Heart left ventricle (tissue), 16 donors: ENCODE measurements around the gene KIF21B. TPM values are rescaled to one million over a fixed set of nuclear protein-coding genes. Genes with fewer than 3 reads are reported as not detected.

Experiments
- ATAC-seq, 4 donors: fragments of 200-7000 bp; cut with Tn5 transposase; one replicate each; pipeline ENCODE4 v1.9.1; 2020 to 2022; ENCODE audit warnings: moderate library complexity in 4 of 4, mild to moderate bottlenecking in 3 of 4, moderate number of reproducible peaks in 1 of 4
- DNase-seq, 5 donors: peaks; one replicate each; pipeline ENCODE4 v3.0.0-alpha.2; 2020
- H3K27ac ChIP-seq, 12 donors: fragments of 200-600 bp; sonication (generic) in 4 of 12; one replicate each; pipeline versions ENCODE4 v1.5.0 to v1.8.0; 2016 to 2022; ENCODE audit warnings: mild to moderate bottlenecking in 2 of 12
- H3K27me3 ChIP-seq, 9 donors: fragments of 200-600 bp; sonication (generic) in 2 of 9; one replicate each; pipeline versions ENCODE4 v1.5.1 to v1.8.0; 2016 to 2022; ENCODE audit warnings: mild to moderate bottlenecking in 3 of 9
- H3K36me3 ChIP-seq, 9 donors: fragments of 200-600 bp; sonication (generic) in 2 of 9; one replicate each; pipeline versions ENCODE4 v1.5.0 to v1.8.0; 2018 to 2022; ENCODE audit warnings: mild to moderate bottlenecking in 2 of 9
- H3K4me1 ChIP-seq, 12 donors: fragments of 200-600 bp; sonication (generic) in 4 of 12; one replicate each; pipeline versions ENCODE4 v1.5.0 to v1.8.0; 2016 to 2022; ENCODE audit warnings: mild to moderate bottlenecking in 3 of 12
- H3K4me3 ChIP-seq, 12 donors: fragments of 200-600 bp; sonication (generic) in 4 of 12; one replicate each; pipeline versions ENCODE4 v1.5.0 to v1.8.0; 2017 to 2022; ENCODE audit warnings: mild to moderate bottlenecking in 9 of 12, moderate library complexity in 4 of 12
- H3K9me3 ChIP-seq, 12 donors: fragments of 200-600 bp; sonication (generic) in 4 of 12; one replicate each; pipeline versions ENCODE4 v1.5.0 to v1.8.0; 2016 to 2022; ENCODE audit warnings: mild to moderate bottlenecking in 1 of 12
- POLR2A ChIP-seq, 2 donors: fragments of 450-650 bp; IDR thresholded peaks; one replicate each; pipeline ENCODE4 v1.6.1; 2017; ENCODE audit warnings: antibody characterized with exemption in 2 of 2, mild to moderate bottlenecking in 2 of 2, moderate library complexity in 2 of 2
- WGBS, 4 donors: extraction: QIAGEN DNeasy Blood & Tissue Kit in 2 of 4; methylation state at CpG; one replicate each; pipeline versions ENCODE4 v1.1.5 to v1.1.7; 2013 to 2018; 5-methylcytosine and 5-hydroxymethylcytosine counted together
- intact Hi-C, 10 donors: fragments of 100-400 bp; cut with DNase I; formaldehyde crosslinking; loops; one replicate each; pipeline versions ENCODE4 v1.11.1 to v1.14.2; 2022
- polyA plus RNA-seq, 2 donors: library from polyadenylated mRNA; stranded (reverse); fragments of 200-250 nt; gene quantifications; one replicate each; pipeline ENCODE4 v1.2.3, GENCODE V29; 2013
- total RNA-seq, 9 donors: library from RNA; depleted of rRNA in 2 of 9; stranded (reverse); fragments of >200 nt in 2 of 9; fragmentation: NEBNext Ultra II Directional in 3 of 9; extraction: Animal tissue kit (Norgen Biotek cat#: 25700) in 3 of 9; gene quantifications; one replicate each; pipeline versions ENCODE4 v1.1.0 to v1.2.4, GENCODE V29; 2016 to 2023
- TF ChIP-seq, protein P1 (sequence below), 12 donors: fragments of 200-600 bp; sonication (generic) in 4 of 12; IDR thresholded peaks; one replicate each; pipeline versions ENCODE4 v1.5.0 to v1.8.0; 2018 to 2022; ENCODE audit warnings: antibody characterized with exemption in 12 of 12, mild to moderate bottlenecking in 5 of 12
- donor health status: ischemic (EF 13 %, LVEDD 7.1; RV severe dilation, severe dysfunction).
- donor health status: healthy with polysubstance abuse.
- donor health status: DM: no; HTN: yes; CAD: no.
- donor health status: DM: no; HTN: no; CAD: no.
- donor health status: ischemic (EF 25% LVEDD 6.9; RV normal size, moderate dysfunction).
- donor health status: ischemic (EF 25% LVEDD 5.7; RV mildly dilated, moderate dysfunction).
- donor health status: healthy.
- donor health status: DM: yes; HTN: yes; CAD: no.
- donor health status: ischemic (EF 35%, LVEDD 5.7; RV mildly dilated, moderate dysfunction).
- donor health status: nonischemic (EF 11% LVEDD 7.7; RV severe dilation, severe dysfunction).
- donor health status: DM: yes; HTN: yes; CAD: no.
- donor health status: PGD.
- donor health status: ischemic (EF 29% LVEDD 5.4; RV normal size, mild dysfunction).
- donor health status: nonischemic (EF 23%, LVEDD 6.1; RV moderate dilation, normal function).

Gene KIF21B
- total and polyA plus RNA-seq, 11 donors, result 0.21 to 3.6 (median 0.46) TPM

DNA sequence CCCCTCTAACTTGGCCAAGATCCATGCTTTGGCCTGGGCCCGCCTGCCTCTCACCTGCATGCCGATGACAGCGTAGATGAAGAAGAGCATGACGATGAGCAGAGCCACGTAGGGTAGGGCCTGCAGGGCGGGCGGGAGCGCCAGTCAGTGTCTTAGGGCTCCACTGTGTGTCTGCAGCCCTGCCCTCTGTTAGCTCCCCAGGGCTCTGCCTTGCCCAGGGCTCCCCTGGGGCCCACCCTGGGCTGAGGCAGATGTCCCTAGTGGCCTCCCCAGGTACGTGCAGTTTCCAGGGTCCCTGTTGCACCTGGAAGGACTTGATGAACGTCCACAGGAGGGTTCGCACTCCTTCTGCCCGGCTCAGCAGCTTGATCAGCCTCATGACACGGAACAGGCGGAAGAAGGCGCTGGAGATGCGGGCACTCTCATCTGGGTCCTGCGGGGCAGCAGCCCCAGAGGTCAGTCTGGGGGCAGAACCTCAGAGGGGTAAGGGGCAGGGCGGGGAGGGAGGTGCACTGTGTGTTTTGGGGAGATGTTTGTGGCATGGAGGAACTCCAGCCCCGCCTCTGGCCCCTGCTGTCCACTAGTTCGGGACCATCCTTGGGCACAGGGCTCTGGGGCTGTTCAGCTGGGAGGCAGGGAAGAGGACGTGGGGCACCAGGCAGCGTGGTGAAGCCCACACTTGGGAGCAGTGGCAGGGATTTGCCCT, 29.8 kb upstream of the KIF21B start:
- Histone ChIP-seq H3K4me1 (peaks cover 0 to 24% (median 9%) of the 10 kb centered on the region in 12 donors), H3K4me3 (no peak overlapping the region), H3K27me3 (peaks cover 0 to 4% (median 0%) of the 10 kb centered on the region in 9 donors), H3K36me3 (no peaks in the 10 kb centered on the region), H3K9me3 (no peaks in the 10 kb centered on the region), H3K27ac (no peak overlapping the region)
- 87 to 91% (median 89%) methylated on average over 14 to 22 of the region's 22 CpGs for WGBS, 4 donors
- intact Hi-C loops, result no loop called here
- TF ChIP-seq, protein P1, sequence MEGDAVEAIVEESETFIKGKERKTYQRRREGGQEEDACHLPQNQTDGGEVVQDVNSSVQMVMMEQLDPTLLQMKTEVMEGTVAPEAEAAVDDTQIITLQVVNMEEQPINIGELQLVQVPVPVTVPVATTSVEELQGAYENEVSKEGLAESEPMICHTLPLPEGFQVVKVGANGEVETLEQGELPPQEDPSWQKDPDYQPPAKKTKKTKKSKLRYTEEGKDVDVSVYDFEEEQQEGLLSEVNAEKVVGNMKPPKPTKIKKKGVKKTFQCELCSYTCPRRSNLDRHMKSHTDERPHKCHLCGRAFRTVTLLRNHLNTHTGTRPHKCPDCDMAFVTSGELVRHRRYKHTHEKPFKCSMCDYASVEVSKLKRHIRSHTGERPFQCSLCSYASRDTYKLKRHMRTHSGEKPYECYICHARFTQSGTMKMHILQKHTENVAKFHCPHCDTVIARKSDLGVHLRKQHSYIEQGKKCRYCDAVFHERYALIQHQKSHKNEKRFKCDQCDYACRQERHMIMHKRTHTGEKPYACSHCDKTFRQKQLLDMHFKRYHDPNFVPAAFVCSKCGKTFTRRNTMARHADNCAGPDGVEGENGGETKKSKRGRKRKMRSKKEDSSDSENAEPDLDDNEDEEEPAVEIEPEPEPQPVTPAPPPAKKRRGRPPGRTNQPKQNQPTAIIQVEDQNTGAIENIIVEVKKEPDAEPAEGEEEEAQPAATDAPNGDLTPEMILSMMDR (IDR thresholded peaks at IDR 0.05), result no peak
- no peak for TF ChIP-seq POLR2A (IDR thresholded peaks at IDR 0.05)
- DNase-seq (no peak), ATAC-seq (no peak)

DNA sequence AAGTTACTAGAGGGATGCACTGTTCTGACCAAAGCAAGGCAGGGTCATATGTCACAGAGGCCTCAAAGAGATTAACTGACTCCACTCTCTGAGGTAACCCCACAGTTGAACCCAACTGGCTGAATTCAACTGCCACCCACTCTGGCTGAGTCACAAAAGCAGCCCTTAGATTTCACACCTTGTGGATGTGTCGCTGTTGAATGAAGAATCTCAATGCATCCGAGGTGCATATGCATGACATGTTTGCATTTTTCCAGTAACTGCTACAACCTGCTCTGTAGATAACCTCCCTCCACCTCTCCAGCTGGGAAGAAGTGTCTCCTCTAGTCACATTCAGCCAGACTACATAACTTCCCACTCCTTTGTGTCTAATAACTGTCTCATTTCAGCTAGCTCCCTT, 27.9 kb upstream of the KIF21B start:
- H3K4me1 ChIP-seq, result peaks cover 0 to 21% (median 8%) of the 10 kb centered on the region in 12 donors
- 77 to 92% (median 91%) methylated on average over 2 of the region's 2 CpGs for WGBS, 4 donors
- no peak overlapping the region for H3K27ac ChIP-seq
- intact Hi-C loops, result no loop called here
- peaks cover 0 to 6% (median 0%) of the 10 kb centered on the region in 9 donors for H3K27me3 ChIP-seq
- no peaks in the 10 kb centered on the region for H3K9me3 ChIP-seq
- no peak for ATAC-seq
- DNase-seq, result no peak
- H3K4me3 ChIP-seq, result no peak overlapping the region
- H3K36me3 ChIP-seq, result no peaks in the 10 kb centered on the region
- TF ChIP-seq, protein P1 (IDR thresholded peaks at IDR 0.05), result no peak

DNA sequence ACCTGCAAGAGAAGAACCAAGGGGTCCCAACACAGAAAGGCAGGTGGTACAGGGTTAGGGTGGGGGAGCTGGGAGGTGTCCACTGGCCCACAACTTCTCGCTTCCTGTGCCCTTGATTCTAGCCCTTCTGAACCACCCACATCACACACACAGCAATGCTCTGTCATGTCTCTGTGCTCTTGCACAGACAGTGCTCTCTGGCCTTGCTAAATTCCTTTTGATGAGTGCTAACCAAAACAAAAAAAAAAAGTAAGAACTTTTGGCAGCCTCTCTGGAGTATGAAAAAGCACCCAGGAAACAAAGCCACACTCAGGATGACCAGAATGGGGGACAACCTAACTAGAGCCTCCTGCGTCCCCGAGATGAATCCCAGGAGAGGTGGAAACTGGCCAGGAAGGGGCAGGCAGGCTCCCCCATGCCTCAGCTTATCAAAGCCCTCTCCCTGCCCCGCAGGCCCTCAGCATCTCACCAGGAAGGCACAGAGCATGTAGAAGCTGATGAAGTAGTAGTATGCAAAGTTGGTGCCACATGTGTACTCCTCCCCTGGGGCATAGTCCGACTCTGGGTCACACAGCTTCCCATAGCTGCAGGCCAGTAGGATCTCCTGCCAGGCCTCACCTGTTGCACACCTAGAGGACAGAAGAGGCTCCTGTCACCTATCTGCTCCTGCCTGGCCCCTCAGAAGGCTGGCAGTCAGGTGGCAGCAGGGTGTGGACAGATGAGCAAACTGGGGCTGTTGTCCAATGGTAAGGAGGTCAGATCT, 27.2 kb upstream of the KIF21B start:
- Histone ChIP-seq H3K4me1 (peaks cover 0 to 17% (median 4%) of the 10 kb centered on the region in 12 donors), H3K4me3 (no peak overlapping the region), H3K27ac (no peak overlapping the region), H3K9me3 (no peaks in the 10 kb centered on the region), H3K36me3 (no peaks in the 10 kb centered on the region), H3K27me3 (peaks cover 0 to 6% (median 0%) of the 10 kb centered on the region in 9 donors)
- TF ChIP-seq POLR2A (IDR thresholded peaks at IDR 0.05), result no peak
- TF ChIP-seq, protein P1 (IDR thresholded peaks at IDR 0.05), result no peak
- WGBS, 4 donors, result 86 to 89% (median 86%) methylated on average over 5 of the region's 5 CpGs
- ATAC-seq (no peak), DNase-seq (no peak)
- intact Hi-C loops, result no loop called here

GRCh38 chr1:201049248-201049831, 25.8 kb upstream of the KIF21B start:
- DNase-seq, result no peak
- no peak overlapping the region for H3K4me3 ChIP-seq
- intact Hi-C loops, result loop anchor here in 3 of 10 donors (10.0 kb wide), 4 partner anchors 185 to 495 kb away; partner anchors contain the start of gene KIF14 (in 1 of the 3)
- H3K36me3 ChIP-seq, result no peaks in the 10 kb centered on the region
- no peak for ATAC-seq
- peaks cover 0 to 6% (median 0%) of the 10 kb centered on the region in 9 donors for H3K27me3 ChIP-seq
- TF ChIP-seq, protein P1 (IDR thresholded peaks at IDR 0.05), result no peak
- no peak for TF ChIP-seq POLR2A (IDR thresholded peaks at IDR 0.05)
- no peaks in the 10 kb centered on the region for H3K9me3 ChIP-seq
- H3K27ac ChIP-seq, result no peak overlapping the region
- 79 to 84% (median 80%) methylated on average over 5 of the region's 5 CpGs for WGBS, 4 donors
- peaks cover 0 to 6% (median 1%) of the 10 kb centered on the region in 12 donors for H3K4me1 ChIP-seq
